Measurements from ENCODE around the gene GPER1. TPM values are rescaled to one million over a fixed set of nuclear protein-coding genes. Genes with fewer than 3 reads are reported as not detected.

The GPER1 gene
- total and polyA plus RNA-seq, 2 donors (not counting 3 experiments of a cell fraction or from before 2014, with no cell fraction given) = 0.77 to 2.3 TPM

DNA sequence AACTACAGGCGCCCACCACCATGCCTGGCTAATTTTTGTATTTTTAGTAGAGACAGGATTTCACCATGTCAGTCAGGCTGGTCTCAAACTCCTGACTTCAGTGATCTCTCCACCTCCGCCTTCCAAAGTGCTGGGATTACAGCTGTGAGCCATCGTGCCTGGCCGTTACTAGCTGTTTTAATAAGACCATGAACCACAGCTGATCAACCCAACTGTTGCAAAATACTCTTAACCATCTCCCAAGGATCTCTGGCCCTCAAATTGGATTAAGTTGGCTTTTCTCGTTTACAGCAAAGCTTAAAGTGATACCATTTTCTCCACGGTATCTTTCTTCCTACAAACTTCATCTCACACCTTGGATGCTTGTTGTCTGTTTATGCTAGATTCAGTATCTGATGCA is 53.7 kb downstream of the GPER1 start:
- no peak for FAIRE-seq
- Histone ChIP-seq H3K27me3 (ENCODE audit: control insufficient read depth in 2 of 2, insufficient read depth in 2 of 2, low read length in 2 of 2) (no peaks in the 10 kb centered on the region), H3K9me3 (replicated peaks; ENCODE audit: control insufficient read depth, insufficient read depth, low read length) (no peaks in the 10 kb centered on the region), H3K4me3 (replicated peaks in 1 of 3; ENCODE audit: insufficient read depth in 1 of 3, low read depth in 1 of 3, low read length in 3 of 3) (no peak overlapping the region), H2AFZ (ENCODE audit: low read depth, low read length) (no peak overlapping the region), H4K20me1 (replicated peaks; ENCODE audit: control insufficient read depth, extremely low read depth, insufficient read depth, low read length) (no peaks in the 10 kb centered on the region), H3K9ac (replicated peaks; ENCODE audit: extremely low read depth, insufficient read depth, low read length) (no peak overlapping the region), H3K27ac (ENCODE audit: insufficient read depth, low read depth, low read length) (no peak overlapping the region), H3K4me2 (ENCODE audit: insufficient read depth, low read length) (no peak overlapping the region), H3K9me1 (replicated peaks; ENCODE audit: control insufficient read depth, extremely low read depth, insufficient read depth, low read length) (no peaks in the 10 kb centered on the region), H3K36me3 (ENCODE audit: control insufficient read depth in 2 of 2, extremely low read depth in 1 of 2, insufficient read depth in 2 of 2, low read length in 2 of 2) (no peaks in the 10 kb centered on the region), H3K4me1 (ENCODE audit: control insufficient read depth, extremely low read depth, insufficient read depth, low read length) (peaks cover 9% of the 10 kb centered on the region), H3K79me2 (ENCODE audit: control insufficient read depth, insufficient read depth, low read length) (peaks cover 5% of the 10 kb centered on the region)
- dilution Hi-C loops (cut with MboI; ENCODE audit: extremely low pct_ligation_motif_present, low sequenced_read_pairs) (no loop called here), intact Hi-C loops (cut with micrococcal nuclease) (no loop called here)
- ChIA-PET CTCF (interaction anchor here (1.2 to 1.3 kb wide), 2 partner anchors 10 to 76 kb away, joined by 3 read pairs; no protein-coding TSS in a partner anchor), POLR2A (no interaction called here)
- no TSS peak for BruUV-seq (replicated peaks)
- TF ChIP-seq FOS (IDR thresholded peaks at IDR 0.05; ENCODE audit: borderline replicate concordance, insufficient read depth, low read length) = no peak
- no peak for TF ChIP-seq JUN (IDR thresholded peaks at IDR 0.05; ENCODE audit: borderline replicate concordance, insufficient read depth, insufficient read length, low read depth)
- TF ChIP-seq, protein P1, sequence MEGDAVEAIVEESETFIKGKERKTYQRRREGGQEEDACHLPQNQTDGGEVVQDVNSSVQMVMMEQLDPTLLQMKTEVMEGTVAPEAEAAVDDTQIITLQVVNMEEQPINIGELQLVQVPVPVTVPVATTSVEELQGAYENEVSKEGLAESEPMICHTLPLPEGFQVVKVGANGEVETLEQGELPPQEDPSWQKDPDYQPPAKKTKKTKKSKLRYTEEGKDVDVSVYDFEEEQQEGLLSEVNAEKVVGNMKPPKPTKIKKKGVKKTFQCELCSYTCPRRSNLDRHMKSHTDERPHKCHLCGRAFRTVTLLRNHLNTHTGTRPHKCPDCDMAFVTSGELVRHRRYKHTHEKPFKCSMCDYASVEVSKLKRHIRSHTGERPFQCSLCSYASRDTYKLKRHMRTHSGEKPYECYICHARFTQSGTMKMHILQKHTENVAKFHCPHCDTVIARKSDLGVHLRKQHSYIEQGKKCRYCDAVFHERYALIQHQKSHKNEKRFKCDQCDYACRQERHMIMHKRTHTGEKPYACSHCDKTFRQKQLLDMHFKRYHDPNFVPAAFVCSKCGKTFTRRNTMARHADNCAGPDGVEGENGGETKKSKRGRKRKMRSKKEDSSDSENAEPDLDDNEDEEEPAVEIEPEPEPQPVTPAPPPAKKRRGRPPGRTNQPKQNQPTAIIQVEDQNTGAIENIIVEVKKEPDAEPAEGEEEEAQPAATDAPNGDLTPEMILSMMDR (IDR thresholded peaks at IDR 0.05; ENCODE audit: extremely low read depth in 1 of 2, insufficient read depth in 1 of 2, low read depth in 1 of 2, low read length in 2 of 2) = no peak
- TF ChIP-seq, protein P2, sequence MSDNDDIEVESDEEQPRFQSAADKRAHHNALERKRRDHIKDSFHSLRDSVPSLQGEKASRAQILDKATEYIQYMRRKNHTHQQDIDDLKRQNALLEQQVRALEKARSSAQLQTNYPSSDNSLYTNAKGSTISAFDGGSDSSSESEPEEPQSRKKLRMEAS (IDR thresholded peaks at IDR 0.05; ENCODE audit: insufficient read depth, insufficient read length) = no peak
- TF ChIP-seq POLR2A (IDR thresholded peaks at IDR 0.05; ENCODE audit: low read depth, low read length) = no peak
- TF ChIP-seq EZH2 (IDR thresholded peaks at IDR 0.05; ENCODE audit: borderline replicate concordance, low read depth, low read length, severe bottlenecking) = no peak
- TF ChIP-seq GATA2 (IDR thresholded peaks at IDR 0.05; ENCODE audit: insufficient read depth, insufficient read length, low read depth, low read length) = no peak
- TF ChIP-seq POLR2AphosphoS5 (IDR thresholded peaks at IDR 0.05; ENCODE audit: insufficient read depth, low read depth, low read length) = no peak
- no peak for TF ChIP-seq MYC (IDR thresholded peaks at IDR 0.05; ENCODE audit: low read depth, low read length)
- no peak for DNase-seq (ENCODE audit: low read depth, low spot score)
